KMS-11 (cell line): ENCODE measurements around the gene HLF.

Experiments used
- H2AFZ ChIP-seq: fragments of 200-600 bp; sonication (generic); 2 replicates; pipeline ENCODE4 v1.6.1; 2016; ENCODE audit warnings: antibody characterized with exemption, mixed run types, low read depth
- H3K27ac ChIP-seq: fragments of 200-600 bp; sonication (generic); 2 replicates; pipeline ENCODE4 v1.6.1; 2016; ENCODE audit warnings: mild to moderate bottlenecking, mixed run types
- H3K27me3 ChIP-seq: fragments of 200-600 bp; sonication (generic); 2 replicates; pipeline ENCODE4 v1.6.1; 2017; ENCODE audit warnings: mild to moderate bottlenecking, low read depth, mixed run types, moderate library complexity; ENCODE audit not compliant: insufficient read depth
- H3K36me3 ChIP-seq: fragments of 200-600 bp; sonication (generic); 2 replicates; pipeline ENCODE4 v1.6.1; 2017; ENCODE audit warnings: mild to moderate bottlenecking, mixed run types; ENCODE audit not compliant: insufficient read depth
- H3K4me1 ChIP-seq: fragments of 200-600 bp; sonication (generic); 2 replicates; pipeline ENCODE4 v1.6.1; 2016; ENCODE audit warnings: mild to moderate bottlenecking, low read depth, mixed run types; ENCODE audit not compliant: poor library complexity, severe bottlenecking
- H3K4me2 ChIP-seq: fragments of 200-600 bp; sonication (generic); 2 replicates; pipeline ENCODE4 v1.7.0; 2016; ENCODE audit warnings: mild to moderate bottlenecking, mixed run types
- H3K4me3 ChIP-seq: fragments of 200-600 bp; sonication (generic); IDR thresholded peaks from 2 replicates; pipeline ENCODE4 v1.6.1; 2017; ENCODE audit warnings: low read depth, low read length, mixed read lengths; ENCODE audit not compliant: insufficient read depth
- H3K79me2 ChIP-seq: fragments of 200-600 bp; sonication (generic); 2 replicates; pipeline ENCODE4 v1.6.1; 2016; ENCODE audit warnings: low read depth, mixed run types; ENCODE audit not compliant: insufficient read depth
- H3K9ac ChIP-seq: fragments of 200-600 bp; sonication (generic); 2 replicates; pipeline ENCODE4 v1.6.1; 2016; ENCODE audit warnings: mild to moderate bottlenecking, mixed run types
- H4K20me1 ChIP-seq: fragments of 200-600 bp; sonication (generic); 2 replicates; pipeline ENCODE4 v1.6.1; 2016; ENCODE audit warnings: mild to moderate bottlenecking, mixed run types; ENCODE audit not compliant: insufficient read depth
- TF ChIP-seq, protein P1 (sequence below): fragments of 200-600 bp; sonication (generic); conservative IDR thresholded peaks from 2 replicates; pipeline ENCODE4 v1.6.1; 2017; ENCODE audit warnings: low read depth, mild to moderate bottlenecking, antibody characterized with exemption, low read length, moderate library complexity, mixed read lengths

HLF gene

DNA sequence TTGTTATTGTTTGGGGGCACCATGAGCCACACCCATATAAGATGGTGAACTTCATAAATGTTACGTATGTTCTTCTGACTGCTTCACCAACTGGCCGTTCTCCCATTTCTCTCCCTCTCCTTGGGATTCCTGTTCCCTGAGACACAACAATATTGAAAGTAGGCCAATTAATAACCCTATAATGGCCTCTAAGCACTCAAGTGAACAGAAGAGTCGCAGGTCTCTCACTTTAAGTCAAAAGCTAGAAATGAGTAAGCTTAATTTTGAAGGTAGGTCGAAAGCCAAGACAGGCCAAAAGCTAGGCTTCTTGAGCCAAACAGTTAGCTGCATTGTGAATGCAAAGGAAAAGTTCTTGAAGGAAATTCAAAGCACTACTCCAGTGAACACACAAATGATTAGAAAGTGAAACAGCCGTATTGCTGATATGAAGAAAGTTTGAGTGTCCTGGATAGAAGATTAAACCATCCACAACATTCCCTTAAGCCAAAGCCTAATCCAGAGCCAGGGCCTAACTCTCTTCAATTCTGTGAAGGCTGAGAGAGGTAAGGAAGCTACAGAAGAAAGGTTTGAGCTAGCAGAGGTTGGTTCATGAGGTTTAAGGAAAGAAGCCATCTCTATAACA, 25.8 kb downstream of the HLF start:
- Histone ChIP-seq H3K4me2 (no peak overlapping the region), H3K4me3 (no peak overlapping the region), H3K4me1 (no peaks in the 10 kb centered on the region), H3K79me2 (no peaks in the 10 kb centered on the region), H3K9ac (no peak overlapping the region), H4K20me1 (no peaks in the 10 kb centered on the region), H3K27me3 (no peaks in the 10 kb centered on the region), H3K27ac (no peak overlapping the region), H3K36me3 (no peaks in the 10 kb centered on the region), H2AFZ (no peak overlapping the region)
- TF ChIP-seq, protein P1, sequence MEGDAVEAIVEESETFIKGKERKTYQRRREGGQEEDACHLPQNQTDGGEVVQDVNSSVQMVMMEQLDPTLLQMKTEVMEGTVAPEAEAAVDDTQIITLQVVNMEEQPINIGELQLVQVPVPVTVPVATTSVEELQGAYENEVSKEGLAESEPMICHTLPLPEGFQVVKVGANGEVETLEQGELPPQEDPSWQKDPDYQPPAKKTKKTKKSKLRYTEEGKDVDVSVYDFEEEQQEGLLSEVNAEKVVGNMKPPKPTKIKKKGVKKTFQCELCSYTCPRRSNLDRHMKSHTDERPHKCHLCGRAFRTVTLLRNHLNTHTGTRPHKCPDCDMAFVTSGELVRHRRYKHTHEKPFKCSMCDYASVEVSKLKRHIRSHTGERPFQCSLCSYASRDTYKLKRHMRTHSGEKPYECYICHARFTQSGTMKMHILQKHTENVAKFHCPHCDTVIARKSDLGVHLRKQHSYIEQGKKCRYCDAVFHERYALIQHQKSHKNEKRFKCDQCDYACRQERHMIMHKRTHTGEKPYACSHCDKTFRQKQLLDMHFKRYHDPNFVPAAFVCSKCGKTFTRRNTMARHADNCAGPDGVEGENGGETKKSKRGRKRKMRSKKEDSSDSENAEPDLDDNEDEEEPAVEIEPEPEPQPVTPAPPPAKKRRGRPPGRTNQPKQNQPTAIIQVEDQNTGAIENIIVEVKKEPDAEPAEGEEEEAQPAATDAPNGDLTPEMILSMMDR, result no peak

DNA sequence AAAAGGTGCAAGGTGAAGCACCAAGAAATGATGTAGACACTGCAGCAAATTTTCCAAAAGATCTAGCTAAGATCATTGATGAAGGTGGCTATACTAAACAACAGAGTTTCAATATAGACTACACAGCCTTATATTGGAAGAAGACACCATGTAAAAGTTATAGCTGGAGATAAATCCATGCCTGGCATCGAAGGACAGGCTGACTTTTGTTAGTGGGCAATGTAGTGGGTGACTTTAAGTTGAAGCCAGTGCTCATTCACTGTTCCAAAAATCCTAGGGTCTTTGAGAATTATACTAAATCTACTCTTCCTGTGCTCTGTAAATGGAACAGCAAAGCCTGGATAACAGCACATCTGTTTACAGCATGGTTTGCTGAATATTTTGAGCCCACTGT, 26.4 kb downstream of the HLF start:
- H3K4me3 ChIP-seq, result no peak overlapping the region

DNA sequence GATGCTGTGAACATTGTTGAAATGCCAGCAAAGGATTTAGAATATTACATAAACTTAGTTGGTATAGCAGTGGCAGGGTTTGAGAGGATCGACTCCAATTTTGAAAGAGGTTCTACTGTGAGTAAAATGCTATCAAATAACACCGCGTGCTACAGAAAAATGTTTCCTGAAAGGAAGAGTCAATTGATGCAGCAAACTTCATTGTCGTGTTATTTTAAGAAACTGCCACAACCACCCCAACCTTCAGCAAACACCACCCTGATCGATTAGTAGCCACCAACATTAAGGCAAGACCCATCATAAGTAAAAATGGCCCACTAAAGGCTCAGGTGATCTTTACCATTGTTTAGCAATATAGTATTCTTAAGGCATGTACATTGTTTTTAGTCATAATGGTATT, 27.3 kb downstream of the HLF start:
- Histone ChIP-seq H3K79me2 (no peaks in the 10 kb centered on the region), H2AFZ (no peak overlapping the region), H3K36me3 (no peaks in the 10 kb centered on the region), H3K4me1 (no peaks in the 10 kb centered on the region), H3K27me3 (no peaks in the 10 kb centered on the region), H3K4me2 (no peak overlapping the region), H3K4me3 (no peak overlapping the region), H3K27ac (no peak overlapping the region), H4K20me1 (no peaks in the 10 kb centered on the region), H3K9ac (no peak overlapping the region)
- TF ChIP-seq, protein P1, result no peak

More for the DNA sequence above, 26.4 kb downstream of the HLF start:
- Histone ChIP-seq H2AFZ (no peak overlapping the region), H3K79me2 (no peaks in the 10 kb centered on the region), H3K36me3 (no peaks in the 10 kb centered on the region), H3K4me1 (no peaks in the 10 kb centered on the region), H4K20me1 (no peaks in the 10 kb centered on the region), H3K4me2 (no peak overlapping the region), H3K27ac (no peak overlapping the region), H3K27me3 (no peaks in the 10 kb centered on the region), H3K9ac (no peak overlapping the region)
- TF ChIP-seq, protein P1, result no peak

DNA sequence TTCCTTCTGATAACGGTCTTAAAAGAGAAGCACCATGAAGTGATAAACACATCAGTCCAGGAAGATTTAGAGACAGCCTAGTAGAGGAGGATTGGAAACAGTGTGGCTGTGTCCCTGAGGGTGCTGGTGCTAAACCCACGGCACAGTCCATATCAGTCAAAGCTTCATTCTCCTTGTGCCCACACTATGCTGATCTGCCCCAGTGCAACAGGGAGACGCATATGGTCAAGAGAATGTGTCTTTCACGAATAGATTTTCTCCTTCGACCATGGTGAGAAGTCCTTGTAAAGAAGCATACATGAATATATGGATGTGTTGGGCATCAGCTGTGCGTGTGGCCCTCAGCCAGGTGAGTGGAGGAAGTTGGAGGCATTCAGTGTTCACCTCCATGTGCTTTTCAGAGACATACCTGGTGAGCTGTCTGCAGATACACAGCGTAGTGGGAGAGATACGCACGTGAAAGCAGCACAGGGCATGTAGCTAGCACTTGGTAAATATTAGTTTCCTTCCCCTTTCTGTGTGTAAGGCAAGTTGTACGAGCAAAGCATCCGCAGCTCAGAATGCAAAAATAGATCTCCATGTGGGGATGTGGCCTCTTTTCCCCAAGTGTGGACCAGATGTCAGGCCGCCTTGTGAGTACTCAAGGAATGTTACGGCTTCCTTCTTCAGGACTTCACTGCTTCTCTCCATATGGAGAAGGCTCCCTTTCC, 29.4 kb downstream of the HLF start:
- H3K27me3 ChIP-seq, result no peaks in the 10 kb centered on the region
- TF ChIP-seq, protein P1, result no peak
- H3K79me2 ChIP-seq, result no peaks in the 10 kb centered on the region
- H4K20me1 ChIP-seq, result no peaks in the 10 kb centered on the region
- H3K4me1 ChIP-seq, result no peaks in the 10 kb centered on the region
- H3K4me3 ChIP-seq, result no peak overlapping the region
- H3K4me2 ChIP-seq, result no peak overlapping the region
- H3K36me3 ChIP-seq, result no peaks in the 10 kb centered on the region
- no peak overlapping the region for H3K9ac ChIP-seq
- no peak overlapping the region for H2AFZ ChIP-seq
- no peak overlapping the region for H3K27ac ChIP-seq
